ENCODE results near the gene MIOX.

MIOX gene

DNA sequence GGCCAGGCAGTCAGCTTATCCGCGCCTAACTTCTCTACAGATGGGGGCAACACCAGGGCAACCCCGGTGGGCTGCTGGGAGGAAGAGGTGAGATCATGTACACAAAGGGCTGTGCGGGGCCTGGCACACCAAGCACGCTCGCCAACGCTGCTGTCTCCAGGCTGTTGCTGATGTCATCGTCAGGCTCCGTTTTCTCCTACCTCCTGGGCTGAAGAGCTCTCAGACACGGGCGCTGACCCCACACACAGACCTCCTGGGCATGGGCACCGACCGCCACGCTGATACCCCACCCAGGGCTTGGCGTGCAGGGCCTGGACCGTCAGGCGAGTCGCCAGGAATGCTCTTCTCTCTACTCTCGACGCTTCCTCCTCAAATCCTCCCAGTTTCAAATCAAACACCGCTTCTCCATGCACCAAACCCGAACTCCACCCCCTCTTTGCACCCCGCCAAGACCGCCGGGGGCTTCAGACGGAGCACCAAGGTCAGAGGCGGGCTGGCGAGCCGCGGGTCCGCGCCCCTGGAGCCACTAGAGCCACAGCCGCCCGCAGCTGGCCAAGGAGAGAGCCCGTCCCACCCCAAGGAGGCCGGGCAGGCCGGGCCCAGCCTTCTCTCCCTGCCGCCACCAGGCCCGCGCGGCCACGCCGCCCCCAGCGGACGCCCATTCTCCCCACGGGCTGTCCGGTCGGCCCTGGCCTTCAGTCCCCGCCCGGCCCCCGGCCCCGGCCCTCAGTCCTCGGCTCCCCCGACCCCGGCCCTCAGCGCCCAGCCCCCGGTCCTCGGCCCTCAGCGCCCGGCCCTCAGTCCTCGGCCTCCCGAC lies 12.6 kb upstream of the MIOX start:
- DNase-seq, result no peak

DNA sequence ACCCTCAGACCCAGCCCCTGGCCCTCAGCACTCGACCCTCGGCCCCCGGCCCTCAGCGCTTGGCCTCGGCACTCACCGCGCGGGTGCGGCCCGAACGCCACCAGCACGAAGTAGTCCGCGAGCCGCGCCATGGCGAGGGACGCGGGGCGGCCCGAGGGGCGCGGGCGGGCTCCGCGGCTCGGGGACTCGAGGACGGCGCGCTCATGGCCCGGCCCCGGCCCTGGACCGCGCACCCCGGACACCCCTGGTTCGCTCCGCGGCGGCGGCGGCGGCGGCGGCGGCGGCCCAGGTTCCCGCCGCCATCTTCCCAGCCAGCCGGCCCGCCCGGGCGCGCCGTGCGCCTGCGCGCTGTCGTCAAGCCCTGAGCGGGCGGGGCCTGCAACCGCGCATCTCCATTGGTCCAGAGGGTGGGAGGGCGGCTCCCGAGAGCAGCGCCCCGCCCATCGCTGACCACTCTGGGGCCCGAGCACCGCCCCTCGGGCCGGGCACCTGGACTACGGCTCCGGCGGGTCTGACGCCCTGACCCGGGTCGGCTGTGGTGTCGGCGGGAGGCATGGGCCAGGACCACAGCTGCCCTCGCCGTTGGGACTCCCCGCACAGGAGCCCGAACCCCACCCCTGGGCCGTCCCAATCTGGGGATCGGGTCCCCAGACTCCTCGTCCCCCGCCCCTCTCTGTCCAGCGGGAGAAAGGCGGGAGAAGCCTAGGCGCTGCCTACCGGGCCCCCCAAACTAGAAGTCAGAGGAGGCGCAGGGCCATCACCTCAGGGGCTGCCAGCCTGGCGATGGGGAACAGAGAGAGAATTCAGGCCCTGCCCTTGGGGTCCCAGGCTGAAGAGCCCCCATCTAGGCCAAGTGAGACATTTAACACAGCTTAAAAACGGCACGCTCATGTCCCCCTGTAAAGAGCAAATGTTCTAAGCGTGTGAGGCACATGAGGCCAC lies 11.7 kb upstream of the MIOX start, which contains the start of gene SBF1:
SBF1 (minus strand) TSS at position 326 of the 942 bp plus-strand sequence; CDS start at position 131, 195 bp downstream.
- DNase-seq, result peak; percentile 68

DNA sequence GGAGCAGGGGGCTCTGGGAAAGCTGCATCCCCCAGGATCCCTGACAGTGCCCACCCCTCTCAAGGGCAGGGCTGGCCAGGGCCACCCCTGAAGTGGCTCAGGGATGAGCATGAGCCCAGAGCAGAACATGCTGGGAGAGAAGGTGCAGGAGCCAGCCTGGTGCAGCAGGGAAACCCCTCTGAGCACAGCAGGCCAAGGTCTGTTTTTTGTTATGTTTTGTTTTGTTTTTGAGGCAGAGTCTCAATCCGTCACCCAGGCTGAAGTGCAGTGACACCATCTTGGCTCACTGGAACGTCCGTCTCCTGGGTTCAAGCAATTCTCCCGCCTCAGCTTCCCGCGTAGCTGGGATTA lies 11.0 kb upstream of the MIOX start:
- DNase-seq, result no peak

DNA sequence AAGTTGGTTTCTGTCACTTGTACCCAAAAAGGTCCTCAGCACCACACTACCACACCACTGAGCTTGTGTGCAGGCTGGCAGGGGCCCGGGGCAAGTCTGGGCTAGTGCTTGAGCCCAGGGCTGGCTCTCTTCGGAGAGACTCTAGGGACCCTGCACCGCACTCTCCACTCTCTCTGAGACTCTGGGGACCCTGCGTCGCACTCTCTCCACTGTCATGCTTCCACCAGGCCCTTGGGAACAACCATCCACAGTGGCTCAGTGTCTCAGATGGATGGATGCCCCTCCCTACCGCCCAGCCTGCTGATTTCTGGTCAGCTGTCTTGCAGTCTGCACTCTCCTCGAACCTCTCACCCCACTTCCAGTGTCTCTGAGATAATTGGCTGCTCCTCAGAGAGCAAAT lies 9.8 kb upstream of the MIOX start:
- no peak for DNase-seq

DNA sequence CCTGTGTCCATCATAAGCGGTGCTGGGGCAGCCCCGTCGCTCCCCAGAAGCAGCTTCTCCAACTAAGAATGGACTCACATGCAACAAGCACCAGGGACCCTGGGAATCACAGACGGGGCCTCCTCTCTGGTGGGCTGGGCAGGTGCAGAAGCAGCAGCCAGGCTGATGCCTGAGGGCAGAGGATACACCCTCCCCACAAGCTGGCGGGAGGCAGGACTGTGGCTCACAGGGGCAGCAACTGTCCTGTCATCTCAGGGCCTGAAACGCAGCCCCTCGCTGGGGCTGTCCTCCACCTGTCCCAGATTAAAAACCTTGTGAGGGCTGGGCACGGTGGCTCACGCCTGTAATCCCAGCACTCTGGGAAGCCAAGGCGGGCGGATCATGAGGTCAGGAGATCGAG lies 8.7 kb upstream of the MIOX start:
- DNase-seq, result no peak

DNA sequence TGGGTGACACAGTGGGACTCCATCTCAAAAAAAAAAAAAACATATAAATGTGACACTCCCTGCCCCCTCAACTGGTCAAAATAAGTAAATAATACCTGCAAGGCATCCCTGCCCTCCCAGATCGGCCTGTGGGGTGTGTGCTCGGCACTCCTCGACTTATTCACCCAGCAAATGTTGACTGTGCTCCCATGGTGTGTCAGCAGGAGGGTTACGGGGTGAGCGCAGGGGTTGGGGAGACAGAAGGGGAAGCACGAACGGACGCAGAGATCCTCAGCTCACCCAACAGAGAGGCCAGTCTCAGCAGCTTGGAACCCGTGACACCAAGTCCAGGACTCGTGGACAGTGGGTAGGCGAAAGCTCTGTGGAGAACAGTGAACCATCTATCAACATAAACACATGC lies 6.9 kb upstream of the MIOX start:
- no peak for DNase-seq

DNA sequence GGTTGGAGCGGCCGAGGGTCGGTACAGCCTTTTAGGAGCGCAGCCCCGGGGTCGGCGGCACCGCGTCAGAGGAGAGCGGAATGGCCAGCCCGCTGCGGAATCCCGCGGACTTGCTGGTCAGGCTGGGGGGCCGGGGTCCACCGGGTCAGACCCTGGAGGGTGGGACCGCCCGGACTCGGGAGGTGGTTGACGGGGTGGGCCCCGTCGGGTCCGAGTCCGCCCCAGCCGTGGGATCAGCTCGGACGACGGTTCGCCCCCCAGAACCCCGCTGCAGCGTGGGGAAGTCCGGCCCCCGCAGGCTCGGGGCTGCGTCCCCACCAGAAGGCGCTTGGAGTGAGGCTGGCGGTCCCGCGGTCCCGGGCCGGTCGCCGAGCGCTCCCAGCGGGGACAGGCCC lies 5.6 kb upstream of the MIOX start:
- no peak for DNase-seq

DNA sequence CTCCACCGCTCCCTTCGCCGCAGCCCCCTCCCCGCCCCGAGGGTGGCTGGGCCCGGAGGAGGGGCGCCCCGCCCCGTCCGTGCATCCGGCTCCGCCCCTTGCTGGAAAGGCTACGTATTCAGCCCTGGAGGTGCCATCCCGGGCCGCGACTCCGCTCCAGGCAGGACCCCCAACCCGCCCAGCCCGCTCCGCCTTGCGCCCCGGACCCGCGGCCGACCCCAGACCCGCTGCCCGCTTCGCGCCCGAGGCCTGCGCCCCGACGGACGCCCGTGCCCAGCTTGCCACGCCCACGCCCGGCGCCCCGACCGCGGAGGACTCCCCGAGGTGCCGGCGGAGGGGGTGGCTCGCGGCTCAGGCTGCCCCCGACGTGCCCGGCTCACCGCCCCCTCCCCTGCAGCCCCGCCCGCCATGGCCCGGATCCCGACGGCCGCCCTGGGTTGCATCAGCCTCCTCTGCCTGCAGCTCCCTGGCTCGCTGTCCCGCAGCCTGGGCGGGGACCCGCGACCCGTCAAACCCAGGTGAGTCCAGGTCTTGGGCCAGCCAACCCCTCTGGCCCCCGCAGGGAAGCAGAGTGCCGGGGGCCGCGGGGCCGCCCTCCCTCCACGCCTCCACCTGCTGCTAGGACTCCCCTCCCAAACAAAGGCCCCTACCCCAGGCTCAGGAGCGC lies 5.1 kb upstream of the MIOX start, which contains the start of gene ADM2:
ADM2 (plus strand) TSS at position 104 of the 667 bp plus-strand sequence; CDS start at position 409, 305 bp downstream.
- DNase-seq, result no peak

DNA sequence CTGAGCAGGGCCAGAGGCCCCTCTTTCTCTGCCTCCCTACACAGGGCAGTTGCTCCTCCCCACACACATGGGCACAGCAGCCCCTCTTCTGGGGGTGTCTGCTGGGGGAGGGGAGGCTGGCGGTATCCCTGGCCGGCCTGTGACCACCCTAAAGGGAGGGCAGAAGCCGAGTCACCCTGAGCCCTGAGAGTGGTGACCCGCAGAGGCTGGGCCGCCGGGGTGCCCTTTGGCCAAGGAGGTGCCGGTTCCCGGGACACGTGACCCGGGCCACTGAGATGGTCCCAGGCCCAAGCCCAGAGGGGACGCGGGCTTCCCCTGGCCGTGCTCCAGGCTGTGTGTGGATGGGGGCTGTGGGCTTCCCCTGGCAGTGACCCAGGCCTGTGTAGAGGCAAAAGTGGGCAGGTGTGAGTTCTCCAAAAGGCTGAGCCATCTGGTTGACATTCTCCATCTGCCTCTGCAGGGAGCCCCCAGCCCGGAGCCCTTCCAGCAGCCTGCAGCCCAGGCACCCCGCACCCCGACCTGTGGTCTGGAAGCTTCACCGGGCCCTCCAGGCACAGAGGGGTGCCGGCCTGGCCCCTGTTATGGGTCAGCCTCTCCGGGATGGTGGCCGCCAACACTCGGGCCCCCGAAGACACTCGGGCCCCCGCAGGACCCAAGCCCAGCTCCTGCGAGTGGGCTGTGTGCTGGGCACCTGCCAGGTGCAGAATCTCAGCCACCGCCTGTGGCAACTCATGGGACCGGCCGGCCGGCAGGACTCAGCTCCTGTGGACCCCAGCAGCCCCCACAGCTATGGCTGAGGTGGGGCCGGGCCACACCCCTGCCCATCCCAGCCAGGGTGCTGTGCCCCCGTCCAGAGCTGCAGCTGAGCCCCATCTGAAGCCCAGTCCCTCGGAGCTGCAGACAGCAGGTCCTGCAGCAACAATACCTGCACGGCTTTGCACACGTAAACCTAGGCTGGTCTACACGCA lies 4.3 kb upstream of the MIOX start:
- DNase-seq, result no peak

DNA sequence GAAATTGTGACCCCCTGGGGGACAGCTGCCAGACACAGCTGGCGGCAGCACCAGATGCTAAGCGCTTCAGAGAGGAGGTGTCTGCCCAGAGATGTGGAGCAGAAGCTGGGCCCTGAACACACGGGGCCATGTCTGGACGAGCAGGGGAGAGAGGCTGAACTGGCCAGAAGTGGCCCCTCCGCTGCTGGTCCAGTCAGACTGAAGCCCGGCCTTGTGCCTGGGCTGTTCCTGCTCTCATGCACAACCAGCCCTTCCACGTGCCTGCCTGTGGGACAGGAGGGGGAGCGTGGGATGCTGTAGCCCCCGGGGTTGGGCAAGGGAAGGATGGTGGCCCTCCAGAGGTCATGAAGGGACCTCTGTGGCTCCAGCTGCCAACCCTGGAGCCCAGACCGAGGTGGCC lies 3.6 kb upstream of the MIOX start:
- DNase-seq, result no peak

DNA sequence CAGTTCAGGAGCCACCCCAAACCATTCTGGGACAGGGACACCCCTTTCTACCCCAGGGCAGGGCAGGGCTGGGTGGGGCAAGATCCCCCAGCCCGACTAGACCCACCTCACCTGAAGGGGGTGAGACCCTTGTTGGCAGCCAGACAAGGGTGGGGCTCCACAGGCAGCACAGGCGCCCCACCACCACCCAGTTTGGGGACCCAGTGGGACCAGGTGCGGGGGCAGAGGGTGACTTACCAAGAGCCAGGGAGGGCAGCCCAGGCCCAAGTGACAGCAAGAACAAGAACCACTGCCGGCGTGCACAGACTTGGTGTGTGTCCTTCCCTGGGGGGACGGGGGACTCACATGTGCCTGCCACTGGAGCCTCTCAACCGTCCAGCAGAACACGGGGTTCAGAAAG lies 3.1 kb upstream of the MIOX start:
- DNase-seq, result no peak

DNA sequence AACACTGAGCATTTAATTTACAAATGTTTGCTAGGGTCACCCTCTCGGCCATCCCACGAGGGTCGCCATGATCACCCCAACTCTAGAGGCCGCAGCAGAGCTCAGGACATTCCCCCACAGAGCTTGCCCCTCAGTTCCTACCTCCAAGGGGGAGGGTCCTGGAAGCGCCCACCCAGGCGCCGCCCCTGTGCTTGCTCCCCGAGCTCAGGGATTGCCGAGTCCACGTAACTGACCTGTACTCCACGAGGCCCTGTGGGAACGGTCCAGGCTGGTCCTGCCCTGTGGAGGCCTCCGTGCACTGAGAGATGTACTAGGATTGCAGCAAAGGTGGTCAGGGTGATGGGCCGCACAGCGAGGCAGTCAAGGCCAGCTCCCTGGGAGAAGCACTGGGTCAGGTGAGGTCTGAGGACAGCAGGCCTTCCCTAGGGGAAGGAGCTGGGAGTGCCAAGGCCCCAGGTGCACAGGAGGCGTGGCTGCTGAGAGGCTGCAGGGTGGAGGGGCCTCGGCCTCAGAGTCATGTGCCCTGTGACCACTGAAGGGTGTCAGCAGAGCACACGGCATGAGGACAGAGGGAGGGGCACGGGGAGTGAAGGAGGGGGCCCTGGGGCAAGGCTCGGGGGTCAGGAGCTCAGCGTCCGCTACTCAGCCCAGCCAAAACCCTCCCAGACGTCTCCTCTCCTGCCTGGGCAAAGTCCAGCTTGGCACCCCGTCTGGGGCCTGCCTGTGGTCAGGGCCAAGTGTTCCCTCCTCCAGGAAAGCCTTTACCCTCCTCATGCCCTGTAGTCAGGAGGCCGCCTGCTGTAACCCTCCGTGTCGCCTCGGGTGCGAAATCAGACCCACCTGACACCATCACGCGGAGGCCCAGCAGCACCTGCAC lies 2.4 kb upstream of the MIOX start:
- no peak for DNase-seq

DNA sequence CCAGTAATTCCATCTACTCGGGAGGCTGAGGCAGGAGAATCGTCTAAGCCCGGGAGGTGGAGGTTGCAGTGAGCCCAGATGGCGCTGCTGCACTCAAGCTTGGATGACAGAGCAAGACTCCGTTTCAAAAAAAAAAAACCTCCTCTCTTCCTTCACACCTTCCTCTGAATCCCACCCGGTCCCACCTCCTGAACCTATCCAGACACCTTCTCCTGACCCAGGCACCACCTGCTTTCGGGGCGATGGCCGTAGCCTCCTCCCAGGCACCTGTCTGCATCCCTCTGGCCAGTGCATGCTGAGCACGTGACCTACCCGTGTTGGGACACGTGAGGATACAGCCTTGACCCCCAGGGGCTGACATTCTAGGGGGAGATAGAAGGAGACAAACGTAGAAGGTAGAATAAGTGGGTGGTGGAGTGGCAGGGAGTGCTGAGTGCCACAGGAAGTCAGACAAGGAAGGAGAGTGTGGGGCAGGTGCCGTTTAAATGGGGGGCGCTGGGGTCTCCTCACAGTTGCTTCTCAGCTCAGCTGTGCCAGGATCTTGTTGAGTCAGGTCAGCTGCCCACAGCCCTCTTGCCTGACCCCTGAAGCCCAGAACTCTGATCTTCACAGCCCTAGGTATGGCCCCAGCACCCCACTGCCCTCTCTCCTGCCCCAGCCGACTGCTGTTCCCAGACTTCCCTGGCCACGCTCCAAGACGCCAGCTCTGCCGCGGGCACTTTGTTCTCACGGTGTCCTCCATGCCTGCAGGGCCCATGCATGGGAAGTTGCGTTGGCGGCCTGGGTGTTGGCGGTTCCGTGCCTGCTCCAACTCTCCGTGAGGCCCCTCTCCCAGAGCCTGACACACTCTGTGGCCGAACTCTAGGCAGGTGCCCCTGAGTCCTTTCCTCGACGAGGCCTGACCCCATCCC lies 1.2 kb upstream of the MIOX start:
- no peak for DNase-seq

DNA sequence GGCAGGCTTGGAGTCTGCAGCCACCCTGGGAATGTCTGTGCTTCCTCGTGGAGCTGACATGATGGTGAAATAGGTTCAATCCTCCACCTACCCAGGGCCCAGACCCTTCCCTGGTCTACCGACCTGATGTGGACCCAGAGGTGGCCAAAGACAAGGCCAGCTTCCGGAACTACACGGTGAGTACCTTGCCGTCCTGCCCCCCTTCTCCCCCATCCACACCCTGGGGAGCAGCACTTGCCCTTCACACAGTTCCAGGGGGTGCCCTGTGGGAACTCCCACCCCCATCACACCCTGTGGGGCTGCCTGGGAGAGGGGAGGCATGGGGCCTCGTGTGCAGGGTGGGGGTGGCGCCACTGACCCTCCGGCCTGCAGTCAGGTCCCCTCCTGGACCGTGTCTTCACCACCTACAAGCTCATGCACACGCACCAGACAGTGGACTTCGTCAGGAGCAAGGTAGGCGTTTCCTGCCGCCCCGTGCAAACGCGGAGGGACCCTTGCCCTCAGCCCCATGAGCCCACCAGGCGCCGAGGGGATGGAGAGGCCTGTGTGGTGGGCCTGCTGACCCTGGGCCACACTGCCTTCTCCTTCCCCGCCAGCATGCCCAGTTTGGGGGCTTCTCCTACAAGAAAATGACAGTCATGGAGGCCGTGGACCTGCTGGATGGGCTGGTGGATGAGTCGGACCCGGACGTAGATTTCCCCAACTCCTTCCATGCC lies 789 bp downstream of the MIOX start:
- no peak for DNase-seq

DNA sequence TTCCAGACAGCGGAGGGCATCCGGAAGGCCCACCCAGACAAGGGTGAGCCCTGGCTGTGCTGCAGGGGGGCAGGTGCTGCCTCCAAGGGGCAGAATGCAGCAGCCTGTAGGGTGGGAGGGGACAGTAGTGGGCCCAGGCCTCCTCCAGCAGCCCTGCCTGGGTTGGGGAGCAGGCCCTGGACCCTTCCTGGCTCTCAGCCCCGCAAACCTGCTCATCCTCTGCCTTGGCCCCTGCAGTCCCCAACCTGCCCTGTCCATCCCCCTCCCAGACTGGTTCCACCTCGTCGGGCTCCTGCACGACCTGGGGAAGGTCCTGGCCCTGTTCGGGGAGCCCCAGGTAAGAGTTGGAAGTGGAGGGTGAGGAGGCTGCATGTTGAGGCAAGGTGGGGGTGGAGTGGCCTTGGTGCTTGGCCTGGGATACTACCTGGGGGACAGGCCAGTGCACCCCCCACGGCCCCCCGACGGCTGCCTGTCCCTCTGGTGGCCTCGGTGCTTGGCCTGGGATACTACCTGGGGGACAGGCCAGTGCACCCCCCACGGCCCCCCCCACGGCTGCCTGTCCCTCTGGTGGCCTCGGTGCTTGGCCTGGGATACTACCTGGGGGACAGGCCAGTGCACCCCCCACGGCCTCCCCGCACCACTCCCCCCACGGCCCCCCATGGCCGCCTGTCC lies 1.5 kb downstream of the MIOX start:
- DNase-seq, result no peak

DNA sequence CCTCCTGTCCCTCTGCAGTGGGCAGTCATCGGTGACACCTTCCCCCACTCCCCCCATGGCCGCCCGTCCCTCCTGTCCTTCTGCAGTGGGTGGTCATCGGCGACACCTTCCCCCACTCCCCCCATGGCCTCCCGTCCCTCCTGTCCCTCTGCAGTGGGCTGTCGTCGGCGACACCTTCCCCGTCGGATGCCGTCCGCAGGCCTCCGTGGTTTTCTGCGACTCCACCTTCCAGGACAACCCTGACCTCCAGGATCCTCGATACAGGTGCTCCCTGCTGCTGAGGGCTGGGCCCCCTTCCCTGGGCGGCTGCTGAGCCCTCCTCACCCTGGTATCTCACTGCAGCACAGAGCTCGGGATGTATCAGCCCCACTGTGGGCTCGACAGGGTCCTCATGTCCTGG lies 2.2 kb downstream of the MIOX start:
- DNase-seq, result no peak

DNA sequence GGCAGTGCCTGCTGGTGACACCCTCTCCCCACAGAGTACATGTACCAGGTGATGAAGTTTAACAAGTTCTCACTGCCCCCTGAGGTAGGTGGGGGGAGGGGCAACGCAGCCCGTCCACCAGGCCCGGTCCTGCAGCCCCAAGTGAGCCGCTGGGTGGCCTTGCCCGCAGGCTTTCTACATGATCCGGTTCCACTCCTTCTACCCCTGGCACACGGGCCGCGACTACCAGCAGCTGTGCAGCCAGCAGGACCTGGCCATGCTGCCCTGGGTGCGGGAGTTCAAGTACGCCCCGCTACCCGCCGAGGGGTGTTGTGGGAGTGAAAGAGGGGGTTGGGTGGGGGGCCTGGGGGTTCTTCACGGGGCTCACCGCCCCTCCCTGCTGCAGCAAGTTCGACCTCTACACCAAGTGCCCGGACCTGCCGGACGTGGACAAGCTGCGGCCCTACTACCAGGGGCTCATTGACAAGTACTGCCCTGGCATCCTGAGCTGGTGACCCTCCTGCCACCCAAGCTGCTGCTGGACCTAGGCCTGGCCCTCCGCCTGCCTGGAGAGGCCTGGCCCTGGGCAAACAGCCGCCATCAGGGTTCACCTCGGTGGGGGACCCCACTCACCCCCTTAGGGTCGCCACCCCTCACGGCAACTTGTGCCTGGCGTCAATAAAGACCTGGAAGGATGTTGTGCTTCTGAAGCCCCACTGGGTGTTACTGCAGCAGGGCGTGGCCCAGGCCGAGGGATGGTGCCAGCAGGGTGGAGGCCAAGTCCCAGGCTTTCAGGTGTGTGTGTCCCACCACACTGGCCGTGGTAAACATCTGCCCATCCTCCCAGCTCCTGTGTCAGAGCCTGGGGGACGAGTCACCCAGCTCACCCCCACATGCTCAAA lies 2.9 kb downstream of the MIOX start:
- no peak for DNase-seq

All from DMS153 (cell line).